ENCODE measurements around the gene HPGD.
A peak's percentile ranks its signal among the peaks of the same experiment; 100 is the strongest.

Gene HPGD

GRCh38 chr4:174522183-174523024 is at the start of gene HPGD:
HPGD (minus strand) TSS chr4:174522488; CDS start chr4:174522451, 37 bp downstream.
- Histone ChIP-seq H3K4me1 (ENCODE audit: insufficient read depth, low read length) (peaks cover 7% of the 10 kb centered on the region), H3K9me3 (ENCODE audit: low read length) (no peaks in the 10 kb centered on the region), H2AFZ (ENCODE audit: low read depth, low read length) (peak within 1 kb of the TSS; percentile 75), H3K27me3 (ENCODE audit: insufficient read depth, low read length) (peaks cover 40% of the 10 kb centered on the region), H3K4me3 (ENCODE audit: low read length) (peak within 1 kb of the TSS; percentile 48), H3K36me3 (ENCODE audit: insufficient read depth, low read length) (no peaks in the 10 kb centered on the region)

- no peak overlapping the region for H3K4me3 ChIP-seq (ENCODE audit: low read length)
- no peaks in the 10 kb centered on the region for H3K9me3 ChIP-seq (ENCODE audit: low read length)
- H3K36me3 ChIP-seq (ENCODE audit: insufficient read depth, low read length) = no peaks in the 10 kb centered on the region
- no peaks in the 10 kb centered on the region for H3K4me1 ChIP-seq (ENCODE audit: insufficient read depth, low read length)
- no peak overlapping the region for H2AFZ ChIP-seq (ENCODE audit: low read depth, low read length)
- H3K27me3 ChIP-seq (ENCODE audit: insufficient read depth, low read length) = no peaks in the 10 kb centered on the region
These were observed 42.2 kb upstream of the HPGD start for GRCh38 chr4:174564529-174564928.

GRCh38 chr4:174563399-174563798 is 41.1 kb upstream of the HPGD start:
- no peaks in the 10 kb centered on the region for H3K36me3 ChIP-seq (ENCODE audit: insufficient read depth, low read length)
- no peaks in the 10 kb centered on the region for H3K9me3 ChIP-seq (ENCODE audit: low read length)
- H3K4me1 ChIP-seq (ENCODE audit: insufficient read depth, low read length) = no peaks in the 10 kb centered on the region
- H2AFZ ChIP-seq (ENCODE audit: low read depth, low read length) = no peak overlapping the region
- H3K4me3 ChIP-seq (ENCODE audit: low read length) = no peak overlapping the region
- H3K27me3 ChIP-seq (ENCODE audit: insufficient read depth, low read length) = no peaks in the 10 kb centered on the region

GRCh38 chr4:174561560-174561959 is 39.3 kb upstream of the HPGD start:
- Histone ChIP-seq H3K4me3 (ENCODE audit: low read length) (no peak overlapping the region), H3K9me3 (ENCODE audit: low read length) (no peaks in the 10 kb centered on the region), H3K4me1 (ENCODE audit: insufficient read depth, low read length) (no peaks in the 10 kb centered on the region), H2AFZ (ENCODE audit: low read depth, low read length) (no peak overlapping the region), H3K36me3 (ENCODE audit: insufficient read depth, low read length) (no peaks in the 10 kb centered on the region), H3K27me3 (ENCODE audit: insufficient read depth, low read length) (no peaks in the 10 kb centered on the region)

- no peak overlapping the region for H3K4me3 ChIP-seq (ENCODE audit: low read length)
- H2AFZ ChIP-seq (ENCODE audit: low read depth, low read length) = no peak overlapping the region
- H3K36me3 ChIP-seq (ENCODE audit: insufficient read depth, low read length) = no peaks in the 10 kb centered on the region
- no peaks in the 10 kb centered on the region for H3K9me3 ChIP-seq (ENCODE audit: low read length)
- no peaks in the 10 kb centered on the region for H3K4me1 ChIP-seq (ENCODE audit: insufficient read depth, low read length)
- H3K27me3 ChIP-seq (ENCODE audit: insufficient read depth, low read length) = no peaks in the 10 kb centered on the region
These were observed 37.6 kb upstream of the HPGD start for GRCh38 chr4:174559894-174560293.

GRCh38 chr4:174555789-174556630 is 33.7 kb upstream of the HPGD start:
- no peak overlapping the region for H3K4me3 ChIP-seq (ENCODE audit: low read length)
- H3K36me3 ChIP-seq (ENCODE audit: insufficient read depth, low read length) = no peaks in the 10 kb centered on the region
- no peak overlapping the region for H2AFZ ChIP-seq (ENCODE audit: low read depth, low read length)
- no peaks in the 10 kb centered on the region for H3K4me1 ChIP-seq (ENCODE audit: insufficient read depth, low read length)
- no peaks in the 10 kb centered on the region for H3K27me3 ChIP-seq (ENCODE audit: insufficient read depth, low read length)
- no peaks in the 10 kb centered on the region for H3K9me3 ChIP-seq (ENCODE audit: low read length)

GRCh38 chr4:174554231-174554728 is 32.0 kb upstream of the HPGD start:
- H3K4me1 ChIP-seq (ENCODE audit: insufficient read depth, low read length) = no peaks in the 10 kb centered on the region
- no peak overlapping the region for H3K4me3 ChIP-seq (ENCODE audit: low read length)
- H3K9me3 ChIP-seq (ENCODE audit: low read length) = no peaks in the 10 kb centered on the region
- H3K36me3 ChIP-seq (ENCODE audit: insufficient read depth, low read length) = no peaks in the 10 kb centered on the region
- no peak overlapping the region for H2AFZ ChIP-seq (ENCODE audit: low read depth, low read length)
- H3K27me3 ChIP-seq (ENCODE audit: insufficient read depth, low read length) = no peaks in the 10 kb centered on the region

- Histone ChIP-seq H3K36me3 (ENCODE audit: insufficient read depth, low read length) (no peaks in the 10 kb centered on the region), H3K27me3 (ENCODE audit: insufficient read depth, low read length) (no peaks in the 10 kb centered on the region), H3K9me3 (ENCODE audit: low read length) (no peaks in the 10 kb centered on the region), H3K4me1 (ENCODE audit: insufficient read depth, low read length) (no peaks in the 10 kb centered on the region), H3K4me3 (ENCODE audit: low read length) (no peak overlapping the region), H2AFZ (ENCODE audit: low read depth, low read length) (no peak overlapping the region)
These were observed 31.5 kb upstream of the HPGD start for GRCh38 chr4:174553828-174554227.

- no peak overlapping the region for H2AFZ ChIP-seq (ENCODE audit: low read depth, low read length)
- no peaks in the 10 kb centered on the region for H3K36me3 ChIP-seq (ENCODE audit: insufficient read depth, low read length)
- H3K4me1 ChIP-seq (ENCODE audit: insufficient read depth, low read length) = no peaks in the 10 kb centered on the region
- H3K4me3 ChIP-seq (ENCODE audit: low read length) = no peak overlapping the region
- no peaks in the 10 kb centered on the region for H3K27me3 ChIP-seq (ENCODE audit: insufficient read depth, low read length)
- no peaks in the 10 kb centered on the region for H3K9me3 ChIP-seq (ENCODE audit: low read length)
These were observed 30.7 kb upstream of the HPGD start for GRCh38 chr4:174553031-174553430.

- no peaks in the 10 kb centered on the region for H3K27me3 ChIP-seq (ENCODE audit: insufficient read depth, low read length)
- H2AFZ ChIP-seq (ENCODE audit: low read depth, low read length) = no peak overlapping the region
- H3K9me3 ChIP-seq (ENCODE audit: low read length) = no peaks in the 10 kb centered on the region
- no peaks in the 10 kb centered on the region for H3K36me3 ChIP-seq (ENCODE audit: insufficient read depth, low read length)
- H3K4me1 ChIP-seq (ENCODE audit: insufficient read depth, low read length) = no peaks in the 10 kb centered on the region
- no peak overlapping the region for H3K4me3 ChIP-seq (ENCODE audit: low read length)
These were observed 28.3 kb upstream of the HPGD start for GRCh38 chr4:174550541-174550940.

- no peaks in the 10 kb centered on the region for H3K9me3 ChIP-seq (ENCODE audit: low read length)
These were observed 27.4 kb upstream of the HPGD start for GRCh38 chr4:174549721-174550120.

GRCh38 chr4:174545268-174545667 is 23.0 kb upstream of the HPGD start:
- Histone ChIP-seq H3K27me3 (ENCODE audit: insufficient read depth, low read length) (no peaks in the 10 kb centered on the region), H2AFZ (ENCODE audit: low read depth, low read length) (no peak overlapping the region), H3K4me3 (ENCODE audit: low read length) (no peak overlapping the region), H3K9me3 (ENCODE audit: low read length) (no peaks in the 10 kb centered on the region), H3K4me1 (ENCODE audit: insufficient read depth, low read length) (no peaks in the 10 kb centered on the region), H3K36me3 (ENCODE audit: insufficient read depth, low read length) (no peaks in the 10 kb centered on the region)

More at GRCh38 chr4:174549721-174550120, 27.4 kb upstream of the HPGD start:
- Histone ChIP-seq H3K4me3 (ENCODE audit: low read length) (no peak overlapping the region), H3K4me1 (ENCODE audit: insufficient read depth, low read length) (no peaks in the 10 kb centered on the region), H3K27me3 (ENCODE audit: insufficient read depth, low read length) (no peaks in the 10 kb centered on the region), H3K36me3 (ENCODE audit: insufficient read depth, low read length) (no peaks in the 10 kb centered on the region), H2AFZ (ENCODE audit: low read depth, low read length) (no peak overlapping the region)

GRCh38 chr4:174544496-174544895 is 22.2 kb upstream of the HPGD start:
- no peaks in the 10 kb centered on the region for H3K36me3 ChIP-seq (ENCODE audit: insufficient read depth, low read length)
- H2AFZ ChIP-seq (ENCODE audit: low read depth, low read length) = no peak overlapping the region
- no peaks in the 10 kb centered on the region for H3K27me3 ChIP-seq (ENCODE audit: insufficient read depth, low read length)
- H3K9me3 ChIP-seq (ENCODE audit: low read length) = no peaks in the 10 kb centered on the region
- H3K4me3 ChIP-seq (ENCODE audit: low read length) = no peak overlapping the region
- no peaks in the 10 kb centered on the region for H3K4me1 ChIP-seq (ENCODE audit: insufficient read depth, low read length)

Measured in neuron (in vitro differentiated cells).